GM12873 (cell line): ENCODE data around the gene CGREF1.

Experiments
- TF ChIP-seq, protein P1 (sequence below): IDR thresholded peaks from 2 replicates; pipeline ENCODE4 v1.5.1; 2012; ENCODE audit warnings: low read depth, mild to moderate bottlenecking, moderate library complexity, low read length, control low read depth; ENCODE audit not compliant: insufficient read depth; ENCODE audit errors: missing control alignments

The CGREF1 gene

DNA sequence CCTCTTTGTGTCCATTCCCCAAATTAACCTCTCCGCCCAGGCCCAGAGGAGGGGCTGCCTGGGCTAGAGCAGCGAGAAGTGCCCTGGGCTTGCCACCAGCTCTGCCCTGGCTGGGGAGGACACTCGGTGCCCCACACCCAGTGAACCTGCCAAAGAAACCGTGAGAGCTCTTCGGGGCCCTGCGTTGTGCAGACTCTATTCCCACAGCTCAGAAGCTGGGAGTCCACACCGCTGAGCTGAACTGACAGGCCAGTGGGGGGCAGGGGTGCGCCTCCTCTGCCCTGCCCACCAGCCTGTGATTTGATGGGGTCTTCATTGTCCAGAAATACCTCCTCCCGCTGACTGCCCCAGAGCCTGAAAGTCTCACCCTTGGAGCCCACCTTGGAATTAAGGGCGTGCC, 18.9 kb downstream of the CGREF1 start:
- TF ChIP-seq, protein P1, sequence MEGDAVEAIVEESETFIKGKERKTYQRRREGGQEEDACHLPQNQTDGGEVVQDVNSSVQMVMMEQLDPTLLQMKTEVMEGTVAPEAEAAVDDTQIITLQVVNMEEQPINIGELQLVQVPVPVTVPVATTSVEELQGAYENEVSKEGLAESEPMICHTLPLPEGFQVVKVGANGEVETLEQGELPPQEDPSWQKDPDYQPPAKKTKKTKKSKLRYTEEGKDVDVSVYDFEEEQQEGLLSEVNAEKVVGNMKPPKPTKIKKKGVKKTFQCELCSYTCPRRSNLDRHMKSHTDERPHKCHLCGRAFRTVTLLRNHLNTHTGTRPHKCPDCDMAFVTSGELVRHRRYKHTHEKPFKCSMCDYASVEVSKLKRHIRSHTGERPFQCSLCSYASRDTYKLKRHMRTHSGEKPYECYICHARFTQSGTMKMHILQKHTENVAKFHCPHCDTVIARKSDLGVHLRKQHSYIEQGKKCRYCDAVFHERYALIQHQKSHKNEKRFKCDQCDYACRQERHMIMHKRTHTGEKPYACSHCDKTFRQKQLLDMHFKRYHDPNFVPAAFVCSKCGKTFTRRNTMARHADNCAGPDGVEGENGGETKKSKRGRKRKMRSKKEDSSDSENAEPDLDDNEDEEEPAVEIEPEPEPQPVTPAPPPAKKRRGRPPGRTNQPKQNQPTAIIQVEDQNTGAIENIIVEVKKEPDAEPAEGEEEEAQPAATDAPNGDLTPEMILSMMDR: no peak

DNA sequence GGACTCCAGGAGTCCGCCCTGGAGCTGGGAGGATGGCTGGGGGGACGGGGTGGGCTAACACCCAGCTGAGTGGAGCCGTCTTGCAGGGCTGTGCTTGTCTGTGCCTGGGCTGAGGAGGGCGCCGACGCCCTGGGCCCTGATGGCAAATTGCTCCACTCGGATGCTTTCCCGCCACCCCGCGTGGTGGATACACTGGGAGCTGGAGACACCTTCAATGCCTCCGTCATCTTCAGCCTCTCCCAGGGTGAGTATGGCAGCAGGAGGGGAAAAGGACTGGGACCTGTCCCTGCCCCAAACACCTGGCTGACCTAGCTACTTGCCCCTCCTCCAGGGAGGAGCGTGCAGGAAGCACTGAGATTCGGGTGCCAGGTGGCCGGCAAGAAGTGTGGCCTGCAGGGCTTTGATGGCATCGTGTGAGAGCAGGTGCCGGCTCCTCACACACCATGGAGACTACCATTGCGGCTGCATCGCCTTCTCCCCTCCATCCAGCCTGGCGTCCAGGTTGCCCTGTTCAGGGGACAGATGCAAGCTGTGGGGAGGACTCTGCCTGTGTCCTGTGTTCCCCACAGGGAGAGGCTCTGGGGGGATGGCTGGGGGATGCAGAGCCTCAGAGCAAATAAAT, 19.5 kb downstream of the CGREF1 start:
- TF ChIP-seq, protein P1: no peak

DNA sequence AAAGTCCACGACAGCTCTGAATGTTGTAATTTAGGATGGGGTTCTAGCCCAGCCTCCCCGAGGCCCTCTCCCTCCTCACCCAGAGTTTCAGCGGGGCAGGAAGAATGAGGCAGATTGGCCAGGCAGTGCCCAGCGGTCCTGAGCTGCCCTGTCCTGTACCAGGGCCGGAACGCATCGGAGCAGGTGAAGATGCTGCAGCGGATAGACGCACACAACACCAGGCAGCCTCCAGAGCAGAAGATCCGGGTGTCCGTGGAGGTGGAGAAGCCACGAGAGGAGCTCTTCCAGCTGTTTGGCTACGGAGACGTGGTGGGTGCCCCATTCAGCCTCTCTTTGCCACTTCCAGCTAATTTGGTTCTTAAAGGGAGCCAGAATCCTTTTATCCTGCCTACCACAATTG, 21.6 kb downstream of the CGREF1 start:
- TF ChIP-seq, protein P1: no peak

DNA sequence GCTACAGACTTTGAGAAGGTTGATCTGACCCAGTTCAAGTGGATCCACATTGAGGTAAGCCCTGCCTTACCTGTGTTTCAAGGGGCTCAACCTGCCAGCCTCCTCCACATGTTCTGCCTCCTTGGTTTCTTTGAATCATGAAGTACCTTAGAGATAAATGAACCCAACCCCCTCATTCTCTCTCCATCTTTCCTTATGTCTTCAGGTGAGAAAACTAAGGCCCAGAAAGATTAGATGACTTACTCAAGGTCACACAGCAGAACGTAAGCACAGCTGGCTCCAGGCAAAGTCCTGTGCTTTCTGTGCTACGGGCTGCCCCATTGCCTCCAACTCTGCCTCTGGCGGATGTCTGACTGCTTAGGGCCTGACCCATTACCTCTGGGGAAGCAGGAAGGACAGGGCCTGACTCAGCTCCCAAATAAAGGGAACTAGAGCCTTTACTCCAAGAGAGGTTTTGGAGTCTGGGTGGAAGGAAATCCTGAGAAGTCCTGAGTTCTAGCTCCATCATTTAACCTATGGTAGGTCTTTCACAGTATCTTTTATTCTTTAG, 22.1 kb downstream of the CGREF1 start:
- TF ChIP-seq, protein P1: no peak

DNA sequence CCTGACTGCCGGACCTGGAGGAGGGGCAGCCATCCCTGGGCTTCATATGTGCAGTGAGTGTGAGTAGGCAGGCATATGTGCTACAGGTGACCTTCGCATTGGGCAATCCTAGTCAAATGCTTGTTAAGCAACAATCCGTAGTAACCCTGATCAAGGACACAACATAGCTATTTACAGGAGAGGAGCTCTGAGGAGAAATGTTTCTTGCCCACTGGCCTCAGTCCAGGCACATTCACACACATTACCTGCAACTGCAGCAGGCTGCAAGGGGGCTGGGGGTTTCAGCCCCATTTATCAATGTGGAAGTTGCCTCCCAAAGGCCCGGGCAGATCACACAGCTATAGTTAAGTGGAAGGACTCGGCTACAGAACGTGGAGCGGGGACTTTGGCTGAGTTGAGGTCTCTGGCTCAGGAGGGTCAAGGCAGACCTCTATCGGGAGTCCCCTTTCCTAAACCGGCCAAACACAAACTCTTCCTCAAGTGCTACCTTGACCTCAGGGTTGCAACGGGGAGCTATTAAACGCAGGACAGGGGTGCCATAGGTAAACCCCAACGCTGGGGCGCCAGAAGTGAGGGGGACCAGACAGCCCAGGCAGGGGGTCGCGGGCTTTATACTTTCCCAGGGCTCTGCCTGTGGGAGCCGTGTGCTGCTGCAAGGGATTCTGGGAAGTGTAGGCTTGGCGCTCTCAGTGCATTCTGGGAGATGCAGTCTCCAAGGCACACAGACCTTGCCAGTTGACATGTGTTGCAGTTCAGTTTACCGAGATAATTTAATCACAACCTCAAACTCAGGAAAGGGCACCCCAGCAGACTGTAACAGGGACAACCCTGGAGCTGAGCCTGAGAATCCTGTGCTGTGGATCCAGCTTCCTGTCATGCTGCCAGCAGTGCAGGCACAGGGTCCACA, 22.9 kb downstream of the CGREF1 start:
- TF ChIP-seq, protein P1: no peak

DNA sequence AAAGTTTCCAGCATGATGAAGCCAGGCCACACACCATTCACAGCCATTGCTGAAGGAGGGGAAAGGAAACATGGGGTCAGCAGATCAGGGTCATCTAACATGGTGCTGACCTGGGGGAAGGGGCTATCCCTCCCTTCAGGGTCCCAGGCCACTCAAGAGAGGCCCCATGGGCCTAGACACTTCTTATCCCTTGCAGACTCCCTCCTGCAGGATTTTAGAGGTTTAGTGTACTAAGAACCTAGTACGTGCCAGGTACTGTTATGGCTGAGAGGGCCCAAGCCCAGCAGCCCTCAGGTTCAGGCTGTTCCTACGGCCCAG, 23.5 kb downstream of the CGREF1 start:
- TF ChIP-seq, protein P1: no peak

DNA sequence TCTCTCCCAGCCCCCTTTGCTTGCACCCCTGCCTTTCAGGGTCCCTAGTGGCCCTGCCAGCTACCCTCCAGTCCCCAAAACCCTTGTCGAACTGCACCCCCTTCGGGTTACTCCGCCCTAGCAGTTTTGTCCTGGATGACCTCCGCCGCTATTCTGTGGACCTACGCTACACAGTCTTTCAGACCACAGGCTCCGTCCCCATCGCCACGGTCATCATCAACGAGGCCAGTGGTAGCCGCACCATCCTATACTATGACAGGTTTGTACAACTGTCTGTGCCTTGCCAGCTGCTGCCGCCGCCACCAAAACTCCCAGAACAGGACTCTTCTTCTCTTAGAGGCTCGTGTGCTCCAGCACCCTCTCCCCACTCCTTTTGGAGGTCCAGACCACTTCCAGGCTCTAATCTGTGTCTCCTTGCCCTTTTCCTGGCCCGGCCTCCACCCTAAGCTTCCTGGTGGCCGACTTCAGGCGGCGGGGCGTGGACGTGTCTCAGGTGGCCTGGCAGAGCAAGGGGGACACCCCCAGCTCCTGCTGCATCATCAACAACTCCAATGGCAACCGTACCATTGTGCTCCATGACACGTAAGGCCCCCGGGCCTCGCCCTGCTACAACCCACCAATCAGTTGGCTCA, 24.5 kb downstream of the CGREF1 start:
- TF ChIP-seq, protein P1: no peak
